Naive thymus-derived CD4-positive, alpha-beta T cell (primary cell): Measurements from ENCODE around the gene RHBDL1. TPM values are rescaled to one million over a fixed set of nuclear protein-coding genes. Genes with fewer than 3 reads are reported as not detected.

Source experiments
- ATAC-seq: fragments of 150-1000 bp; cut with Tn5 transposase; 2 replicates; pipeline ENCODE4 v1.10.0; 2021; ENCODE audit warnings: mild to moderate bottlenecking, moderate library complexity
- CTCF ChIA-PET: fragments of 350-600 bp; sonication (Branson Sonifier 250); formaldehyde crosslinking; loops from one replicate; lab custom pipeline; 2021; ENCODE audit warnings: antibody characterized with exemption; lab: Charles Lee
- POLR2A ChIA-PET: fragments of 350-600 bp; sonication (Branson Sonifier 250); formaldehyde crosslinking; loops from one replicate; lab custom pipeline; 2021; ENCODE audit warnings: antibody characterized with exemption, inconsistent platforms; lab: Charles Lee
- DNase-seq, 9 donors: peaks; one replicate each; pipeline versions ENCODE4 v3.0.0 to v3.0.0-alpha.2; 2020 to 2022; ENCODE audit warnings: mixed read lengths in 1 of 9
- H3K27ac ChIP-seq: one replicate; pipeline ENCODE4 v1.7.0; 2013; ENCODE audit warnings: mild to moderate bottlenecking, low read depth, low read length, moderate library complexity
- H3K27me3 ChIP-seq, 2 donors: one replicate each; pipeline ENCODE4 v1.7.0; 2013; ENCODE audit warnings: low read length in 2 of 2, mild to moderate bottlenecking in 2 of 2, moderate library complexity in 2 of 2; ENCODE audit not compliant: control insufficient read depth in 2 of 2, insufficient read depth in 2 of 2
- H3K36me3 ChIP-seq, 3 experiments: 1 replicate in 2 of 3; 2 replicates in 1 of 3; pipeline ENCODE4 v1.7.0; 2013; ENCODE audit warnings: low read length in 3 of 3, mild to moderate bottlenecking in 3 of 3, moderate library complexity in 1 of 3; ENCODE audit not compliant: insufficient read depth in 3 of 3, control insufficient read depth in 2 of 3
- H3K4me1 ChIP-seq, 2 donors: one replicate each; pipeline ENCODE4 v1.7.0; 2013; ENCODE audit warnings: low read length in 2 of 2, mild to moderate bottlenecking in 2 of 2, moderate library complexity in 1 of 2; ENCODE audit not compliant: control insufficient read depth in 2 of 2, insufficient read depth in 2 of 2
- H3K4me3 ChIP-seq: 2 replicates; pipeline ENCODE4 v1.7.0; 2013; ENCODE audit warnings: mild to moderate bottlenecking, low read length
- H3K9me3 ChIP-seq, 3 experiments: 1 replicate in 2 of 3; 2 replicates in 1 of 3; pipeline ENCODE4 v1.7.0; 2013; ENCODE audit warnings: low read length in 3 of 3; ENCODE audit not compliant: control insufficient read depth in 2 of 3
- H3K27ac Mint-ChIP-seq, 9 donors: one replicate each; pipeline ENCODE4 v1.8.0; 2020 to 2022; ENCODE audit warnings: mixed read lengths in 9 of 9, mild to moderate bottlenecking in 8 of 9, moderate library complexity in 5 of 9, inconsistent platforms in 2 of 9
- H3K27me3 Mint-ChIP-seq, 5 donors: one replicate each; pipeline ENCODE4 v1.8.0; 2021 to 2022; ENCODE audit warnings: mixed read lengths in 5 of 5, mild to moderate bottlenecking in 1 of 5
- H3K36me3 Mint-ChIP-seq, 5 donors: one replicate each; pipeline ENCODE4 v1.8.0; 2020 to 2022; ENCODE audit warnings: mixed read lengths in 5 of 5, mild to moderate bottlenecking in 3 of 5, inconsistent platforms in 1 of 5
- H3K4me1 Mint-ChIP-seq, 7 donors: one replicate each; pipeline ENCODE4 v1.8.0; 2020 to 2022; ENCODE audit warnings: mixed read lengths in 7 of 7, mild to moderate bottlenecking in 3 of 7, inconsistent platforms in 1 of 7
- H3K4me3 Mint-ChIP-seq, 10 donors: one replicate each; pipeline ENCODE4 v1.8.0; 2020 to 2022; ENCODE audit warnings: mild to moderate bottlenecking in 10 of 10, mixed read lengths in 10 of 10, moderate library complexity in 6 of 10, inconsistent platforms in 2 of 10
- H3K9me3 Mint-ChIP-seq, 11 donors: one replicate each; pipeline ENCODE4 v1.8.0; 2020 to 2022; ENCODE audit warnings: mixed read lengths in 11 of 11, mild to moderate bottlenecking in 4 of 11, inconsistent platforms in 1 of 11, moderate library complexity in 1 of 11
- intact Hi-C, 2 donors: fragments of 100-400 bp; cut with micrococcal nuclease; formaldehyde crosslinking; loops; one replicate each; pipeline ENCODE4 v1.15.1; 2023
- polyA plus RNA-seq, 2 donors: library from polyadenylated mRNA; unstranded; fragments of 300-500 nt; fragmentation: Illumina TruSeq; gene quantifications; one replicate each; pipeline ENCODE4 v1.2.3, GENCODE V29; 2021
- total RNA-seq, 6 experiments: library from RNA in 5 of 6; stranded (reverse) in 5 of 6; gene quantifications; 1 replicate in 5 of 6; 2 replicates in 1 of 6; pipeline ENCODE4 v1.2.3 and lab custom pipeline; 2021 to 2026

RHBDL1 gene
- total and polyA plus RNA-seq, 7 experiments from 2014 or later: 0.65 to 3.1 (median 1.6) TPM; not detected in 2

DNA sequence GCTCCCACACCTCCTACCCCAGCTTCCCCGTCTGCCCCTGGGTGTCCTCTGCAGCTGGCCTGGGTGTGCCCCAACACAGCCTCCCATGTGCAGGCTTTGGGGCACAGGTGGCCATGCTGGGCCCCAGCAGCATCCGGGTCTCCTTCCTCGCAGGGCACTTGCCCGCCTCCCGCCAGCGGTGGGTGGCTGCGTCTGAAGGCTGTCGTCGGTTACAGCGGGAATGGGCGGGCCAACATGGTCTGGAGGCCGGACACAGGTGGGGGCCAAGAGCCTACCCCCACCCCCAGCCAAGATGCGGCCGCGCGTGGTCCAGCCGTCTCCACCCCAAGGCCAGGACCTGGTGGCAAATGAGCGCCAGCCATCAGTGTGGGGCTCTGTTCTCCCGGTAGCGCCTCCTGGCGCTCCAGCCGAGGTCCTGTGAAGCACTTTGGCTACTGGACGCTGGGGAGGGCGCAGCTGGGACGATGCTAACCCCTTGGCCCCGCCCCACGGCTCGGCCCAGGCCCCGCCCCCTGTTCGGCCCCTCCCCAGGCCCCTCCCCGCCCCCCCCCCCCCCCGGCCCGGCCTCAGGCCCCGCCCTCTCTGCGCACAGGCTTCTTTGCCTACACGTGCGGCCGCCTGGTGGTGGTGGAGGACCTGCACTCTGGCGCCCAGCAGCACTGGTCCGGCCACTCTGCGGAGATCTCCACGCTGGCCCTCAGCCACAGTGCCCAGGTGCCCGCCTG, 14.8 kb upstream of the RHBDL1 start:
- ChIA-PET POLR2A (no interaction called here), CTCF (no interaction called here)
- Histone ChIP-seq H3K27me3 (no peaks in the 10 kb centered on the region), H3K9me3 (no peaks in the 10 kb centered on the region), H3K27ac (peak overlapping the region; percentile 3), H3K4me3 (no peak overlapping the region), H3K4me1 (peaks cover 0 to 7% of the 10 kb centered on the region in 2 donors), H3K36me3 (no peaks in the 10 kb centered on the region)
- H3K36me3 Mint-ChIP-seq: no peaks in the 10 kb centered on the region
- DNase-seq (peak in 8 of 9 donors; percentile 44 to 74 (median 59)), ATAC-seq (peak; percentile 90)
- no peaks in the 10 kb centered on the region for H3K9me3 Mint-ChIP-seq
- peaks cover 0 to 9% (median 4%) of the 10 kb centered on the region in 7 donors for H3K4me1 Mint-ChIP-seq
- intact Hi-C loops: loop anchor here (1.0 to 2.0 kb wide), 4 partner anchors 18 to 308 kb away; partner anchors contain the start of genes AXIN1 (in 1 of the 2) and METTL26 (in 1 of the 2)
- peak overlapping the region in 3 of 10 donors; percentile 33 to 37 (median 35) for H3K4me3 Mint-ChIP-seq
- peak overlapping the region in 2 of 9 donors; percentile 45 to 46 for H3K27ac Mint-ChIP-seq
- no peaks in the 10 kb centered on the region for H3K27me3 Mint-ChIP-seq

DNA sequence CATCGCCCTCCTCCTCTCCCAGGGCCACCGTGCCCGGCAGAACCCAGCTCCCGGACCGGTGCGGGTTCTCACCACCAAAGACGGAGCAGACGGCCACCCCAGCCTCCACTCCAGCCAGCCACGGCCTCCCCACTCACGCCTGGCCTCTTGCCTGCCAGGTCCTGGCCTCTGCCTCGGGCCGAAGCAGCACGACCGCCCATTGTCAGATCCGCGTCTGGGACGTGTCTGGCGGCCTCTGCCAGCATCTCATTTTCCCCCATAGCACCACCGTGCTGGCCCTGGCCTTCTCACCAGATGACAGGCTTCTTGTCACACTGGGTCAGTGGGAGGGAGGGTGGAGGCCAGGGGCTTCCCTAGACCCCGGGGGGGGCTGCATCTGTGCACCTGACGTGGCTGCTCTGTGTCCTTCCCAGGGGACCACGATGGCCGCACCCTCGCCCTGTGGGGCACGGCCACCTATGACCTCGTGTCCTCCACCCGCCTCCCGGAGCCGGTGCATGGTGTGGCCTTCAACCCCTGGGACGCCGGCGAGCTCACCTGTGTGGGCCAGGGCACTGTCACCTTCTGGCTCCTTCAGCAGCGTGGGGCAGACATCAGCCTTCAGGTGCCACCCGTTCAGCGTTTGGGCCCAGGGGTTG, 14.2 kb upstream of the RHBDL1 start:
- intact Hi-C loops: loop anchor here (1.0 to 2.0 kb wide), 4 partner anchors 17 to 309 kb away; partner anchors contain the start of genes AXIN1 (in 1 of the 2) and METTL26 (in 1 of the 2)
- Mint-ChIP-seq H3K27me3 (no peaks in the 10 kb centered on the region), H3K4me1 (peaks cover 0 to 9% (median 4%) of the 10 kb centered on the region in 7 donors), H3K4me3 (peak overlapping the region in 4 of 10 donors; percentile 33 to 45 (median 36)), H3K27ac (peak overlapping the region in 2 of 9 donors; percentile 45 to 46), H3K36me3 (no peaks in the 10 kb centered on the region), H3K9me3 (no peaks in the 10 kb centered on the region)
- peaks cover 0 to 7% of the 10 kb centered on the region in 2 donors for H3K4me1 ChIP-seq
- DNase-seq (no peak), ATAC-seq (no peak)
- H3K27ac ChIP-seq: no peak overlapping the region
- ChIA-PET CTCF (no interaction called here), POLR2A (interaction anchor here (0.6 kb wide), 1 partner anchor 265 kb away, joined by 5 read pairs; no protein-coding TSS in a partner anchor)
- no peak overlapping the region for H3K4me3 ChIP-seq
- H3K27me3 ChIP-seq: no peaks in the 10 kb centered on the region
- H3K36me3 ChIP-seq: no peaks in the 10 kb centered on the region
- H3K9me3 ChIP-seq: no peaks in the 10 kb centered on the region

DNA sequence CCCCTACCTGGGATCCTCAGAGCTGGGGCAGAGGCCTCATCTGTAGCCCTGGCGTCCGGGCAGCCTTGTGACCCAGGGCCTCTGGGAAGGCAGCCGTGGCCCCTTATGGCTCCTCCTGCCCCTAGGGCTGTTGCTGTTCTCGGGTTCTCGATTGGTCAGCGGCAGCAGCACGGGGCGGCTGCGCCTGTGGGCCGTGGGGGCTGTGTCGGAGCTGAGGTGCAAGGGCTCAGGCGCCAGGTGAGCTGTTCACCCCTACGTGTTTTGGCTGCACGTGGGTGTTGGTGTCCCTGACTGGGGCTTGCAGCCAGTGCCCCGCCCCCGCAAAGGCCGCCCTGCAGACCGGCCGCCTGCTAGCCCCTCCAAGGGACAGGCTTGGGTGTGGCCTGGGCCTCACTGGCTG, 13.4 kb upstream of the RHBDL1 start:
- POLR2A ChIA-PET: interaction anchor here (0.6 kb wide), 1 partner anchor 266 kb away, joined by 5 read pairs; no protein-coding TSS in a partner anchor
- no peaks in the 10 kb centered on the region for H3K9me3 ChIP-seq
- Mint-ChIP-seq H3K4me3 (no peak overlapping the region), H3K27me3 (no peaks in the 10 kb centered on the region), H3K4me1 (peaks cover 0 to 9% (median 4%) of the 10 kb centered on the region in 7 donors), H3K36me3 (no peaks in the 10 kb centered on the region), H3K9me3 (no peaks in the 10 kb centered on the region), H3K27ac (no peak overlapping the region)
- H3K27ac ChIP-seq: no peak overlapping the region
- no peak for ATAC-seq
- H3K36me3 ChIP-seq: no peaks in the 10 kb centered on the region
- H3K4me3 ChIP-seq: no peak overlapping the region
- CTCF ChIA-PET: no interaction called here
- DNase-seq: no peak
- H3K27me3 ChIP-seq: no peaks in the 10 kb centered on the region
- intact Hi-C loops: no loop called here
- peaks cover 3 to 14% of the 10 kb centered on the region in 2 donors for H3K4me1 ChIP-seq

GRCh38 chr16:662597-662996, 12.9 kb upstream of the RHBDL1 start:
- Mint-ChIP-seq H3K27ac (peak overlapping the region in 1 of 9 donors; percentile 25), H3K27me3 (no peaks in the 10 kb centered on the region), H3K4me3 (no peak overlapping the region), H3K9me3 (no peaks in the 10 kb centered on the region), H3K4me1 (peaks cover 0 to 13% (median 6%) of the 10 kb centered on the region in 7 donors), H3K36me3 (no peaks in the 10 kb centered on the region)
- ChIA-PET CTCF (no interaction called here), POLR2A (interaction anchor here (0.7 kb wide), 1 partner anchor 23 kb away, joined by 3 read pairs; no protein-coding TSS in a partner anchor)
- Histone ChIP-seq H3K4me1 (peaks cover 8 to 19% of the 10 kb centered on the region in 2 donors), H3K9me3 (no peaks in the 10 kb centered on the region), H3K27me3 (no peaks in the 10 kb centered on the region), H3K36me3 (no peaks in the 10 kb centered on the region), H3K4me3 (no peak overlapping the region), H3K27ac (no peak overlapping the region)
- intact Hi-C loops: no loop called here
- DNase-seq (no peak), ATAC-seq (no peak)

- no peak for DNase-seq
- Histone ChIP-seq H3K9me3 (no peaks in the 10 kb centered on the region), H3K4me3 (no peak overlapping the region), H3K27ac (no peak overlapping the region), H3K27me3 (no peaks in the 10 kb centered on the region), H3K4me1 (peaks cover 9 to 13% of the 10 kb centered on the region in 2 donors), H3K36me3 (peaks cover 0 to 26% (median 3%) of the 10 kb centered on the region in 3 experiments)
- Mint-ChIP-seq H3K4me3 (peak overlapping the region in 2 of 10 donors; percentile 78 to 81), H3K4me1 (peaks cover 0 to 10% (median 7%) of the 10 kb centered on the region in 7 donors), H3K27me3 (no peaks in the 10 kb centered on the region), H3K36me3 (peaks cover 0 to 5% (median 3%) of the 10 kb centered on the region in 5 donors), H3K27ac (no peak overlapping the region), H3K9me3 (no peaks in the 10 kb centered on the region)
- CTCF ChIA-PET: interaction anchor here (1.2 kb wide), 1 partner anchor 18 kb away, joined by 4 read pairs; the partner anchor contains the start of gene JMJD8
- intact Hi-C loops: no loop called here
- POLR2A ChIA-PET: interaction anchor here (1.1 to 3.5 kb wide), 4 partner anchors 12 to 29 kb away, joined by 3 to 18 read pairs (median 9); no protein-coding TSS in a partner anchor
- ATAC-seq: no peak
Observed at GRCh38 chr16:666572-666971, 8.9 kb upstream of the RHBDL1 start.

DNA sequence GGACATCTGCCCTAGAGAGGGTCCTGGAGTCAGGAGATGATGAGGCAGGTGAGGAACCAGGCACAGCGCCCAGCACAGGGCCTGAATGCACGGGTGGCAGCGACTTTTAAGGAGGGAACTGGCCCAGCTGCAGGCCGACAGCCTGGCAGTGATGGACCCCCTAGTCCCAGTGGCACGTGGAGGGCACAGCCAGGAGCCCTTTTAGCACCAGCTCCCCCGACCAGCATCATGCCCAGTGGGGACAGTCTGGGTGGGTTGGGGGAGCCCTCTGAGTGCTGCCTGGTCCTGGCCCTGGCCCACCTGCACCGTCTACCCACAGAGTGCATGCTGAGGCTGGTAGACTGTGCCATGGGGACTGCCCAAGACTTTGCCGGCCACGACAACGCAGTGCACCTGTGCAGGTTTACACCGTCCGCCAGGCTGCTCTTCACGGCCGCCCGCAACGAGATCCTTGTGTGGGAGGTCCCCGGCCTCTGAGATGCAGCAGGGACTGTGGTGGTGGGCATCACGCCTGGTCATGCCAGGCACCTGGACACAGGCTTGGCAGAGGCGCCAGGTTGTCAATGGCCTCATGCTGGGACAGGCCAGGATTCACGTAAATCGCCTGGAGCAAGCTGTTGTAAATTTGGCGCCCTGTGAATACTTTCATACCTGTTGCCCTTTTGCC, 8.2 kb upstream of the RHBDL1 start:
- Mint-ChIP-seq H3K27ac (peak overlapping the region in 7 of 9 donors; percentile 61 to 93 (median 86)), H3K9me3 (no peaks in the 10 kb centered on the region), H3K4me1 (peaks cover 0 to 10% (median 6%) of the 10 kb centered on the region in 7 donors), H3K36me3 (peaks cover 0 to 5% (median 3%) of the 10 kb centered on the region in 5 donors), H3K27me3 (no peaks in the 10 kb centered on the region), H3K4me3 (peak overlapping the region; percentile 68 to 84 (median 78))
- POLR2A ChIA-PET: interaction anchor here (0.7 to 5.3 kb wide), 10 partner anchors 9 to 98 kb away, joined by 3 to 33 read pairs (median 7); partner anchors contain the start of genes JMJD8, METTL26, STUB1 and WDR24
- Histone ChIP-seq H3K9me3 (no peaks in the 10 kb centered on the region), H3K27ac (peak overlapping the region; percentile 75), H3K27me3 (no peaks in the 10 kb centered on the region), H3K4me3 (peak overlapping the region; percentile 42), H3K36me3 (peaks cover 0 to 33% (median 3%) of the 10 kb centered on the region in 3 experiments), H3K4me1 (peaks cover 9 to 12% of the 10 kb centered on the region in 2 donors)
- CTCF ChIA-PET: interaction anchor here (0.6 to 1.3 kb wide), 4 partner anchors 12 to 29 kb away, joined by 3 to 4 read pairs (median 4); partner anchors contain the start of gene JMJD8
- intact Hi-C loops: no loop called here
- no peak for ATAC-seq
- DNase-seq: no peak
